HepG2 (cell line): ENCODE measurements around the gene CDK3. TPM values are rescaled to one million over a fixed set of nuclear protein-coding genes. Genes with fewer than 3 reads are reported as not detected.

Experiments used
- ETV6 ChIP-seq: sonication (generic); formaldehyde crosslinking; conservative IDR thresholded peaks from 2 replicates; pipeline ENCODE4 v1.4.0; 2020; ENCODE audit warnings: missing genetic modification reagents
- FOXA1 ChIP-seq, 2 experiments: fragments of 450-650 bp in 1 of 2; sonication (generic) in 1 of 2; formaldehyde crosslinking in 1 of 2; IDR thresholded peaks; 2 replicates each; pipeline versions ENCODE4 v1.4.0 to v1.6.1; 2016 to 2020; ENCODE audit warnings: missing genetic modification reagents in 1 of 2
- FOXP1 ChIP-seq, 2 experiments: fragments of 450-650 bp in 1 of 2; IDR thresholded peaks; 2 replicates each; pipeline ENCODE4 v1.6.1; 2017 to 2018; ENCODE audit warnings: antibody characterized with exemption in 1 of 2
- PCBP2 ChIP-seq: fragments of 200-400 bp; formaldehyde crosslinking; optimal IDR thresholded peaks from 2 replicates; pipeline ENCODE3; 2018; ENCODE audit warnings: low read length, low read depth; ENCODE audit not compliant: poor library complexity, severe bottlenecking
- SIX1 ChIP-seq: sonication (generic); formaldehyde crosslinking; IDR thresholded peaks from 2 replicates; pipeline ENCODE4 v1.4.0; 2020; ENCODE audit warnings: missing genetic modification reagents, borderline replicate concordance
- SRSF1 ChIP-seq: fragments of 200-400 bp; formaldehyde crosslinking; optimal IDR thresholded peaks from 2 replicates; pipeline ENCODE3; 2017; ENCODE audit warnings: mild to moderate bottlenecking, low read depth, low read length, moderate library complexity
- TBX2 ChIP-seq: sonication (generic); formaldehyde crosslinking; IDR thresholded peaks from 2 replicates; pipeline ENCODE4 v1.5.0; 2020; ENCODE audit warnings: missing genetic modification reagents, mild to moderate bottlenecking, borderline replicate concordance
- TEAD2 ChIP-seq: sonication (generic); formaldehyde crosslinking; IDR thresholded peaks from 2 replicates; pipeline ENCODE4 v1.9.0; 2021; ENCODE audit warnings: missing genetic modification reagents
- ZNF264 ChIP-seq: sonication (generic); formaldehyde crosslinking; IDR thresholded peaks from 2 replicates; pipeline ENCODE4 v1.4.0; 2020; ENCODE audit warnings: missing genetic modification reagents
- ZNF615 ChIP-seq: sonication (generic); formaldehyde crosslinking; IDR thresholded peaks from 2 replicates; pipeline ENCODE4 v1.5.0; 2020; ENCODE audit warnings: mild to moderate bottlenecking, missing genetic modification reagents, borderline replicate concordance
- polyA plus RNA-seq, 8 experiments: library from polyadenylated mRNA; depleted of rRNA in 3 of 8; stranded (reverse) in 7 of 8; unstranded in 1 of 8; fragments of >200 nt; fragmentation: Illumina TruSeq in 4 of 8; extraction: Trizol in 4 of 8; gene quantifications; 2 replicates each; pipeline versions ENCODE4 v1.2.1 to v1.2.3, GENCODE V29; 2011 to 2016; ENCODE audit warnings: low read depth in 4 of 8, missing spikeins in 1 of 8, mixed read lengths in 1 of 8; ENCODE audit not compliant: insufficient read depth in 1 of 8
- total RNA-seq, 5 experiments: library from RNA; depleted of rRNA; stranded (reverse); fragments of >200 nt; fragmentation: Illumina TruSeq; extraction: Trizol; gene quantifications; 2 replicates each; pipeline ENCODE4 v1.2.3, GENCODE V29; 2016; ENCODE audit warnings: low read depth in 1 of 5
- TF ChIP-seq, protein P1 (sequence below): sonication (generic); formaldehyde crosslinking; IDR thresholded peaks from 2 replicates; pipeline ENCODE4 v1.5.1; 2020; ENCODE audit warnings: missing genetic modification reagents, mild to moderate bottlenecking, borderline replicate concordance
- TF ChIP-seq, protein P2 (sequence below): sonication (generic); formaldehyde crosslinking; IDR thresholded peaks from 2 replicates; pipeline ENCODE4 v1.9.0; 2022; ENCODE audit warnings: low read depth, missing genetic modification reagents
- TF ChIP-seq, protein P3 (sequence below): IDR thresholded peaks from 2 replicates; pipeline ENCODE4 v1.4.0; 2020; ENCODE audit warnings: mild to moderate bottlenecking, missing genetic modification reagents
- TF ChIP-seq, protein P4 (sequence below): sonication (generic); formaldehyde crosslinking; IDR thresholded peaks from 2 replicates; pipeline ENCODE4 v1.9.0; 2021; ENCODE audit warnings: missing genetic modification reagents, borderline replicate concordance
- TF ChIP-seq, protein P5 (sequence below): sonication (generic); formaldehyde crosslinking; IDR thresholded peaks from 2 replicates; pipeline ENCODE4 v1.4.0; 2020; ENCODE audit warnings: missing genetic modification reagents

Gene CDK3
- total and polyA plus RNA-seq, 2 of the 13 experiments (the other 11 are each of a cell fraction or from before 2014, with no cell fraction given) = 5.8 to 11.4 TPM

DNA sequence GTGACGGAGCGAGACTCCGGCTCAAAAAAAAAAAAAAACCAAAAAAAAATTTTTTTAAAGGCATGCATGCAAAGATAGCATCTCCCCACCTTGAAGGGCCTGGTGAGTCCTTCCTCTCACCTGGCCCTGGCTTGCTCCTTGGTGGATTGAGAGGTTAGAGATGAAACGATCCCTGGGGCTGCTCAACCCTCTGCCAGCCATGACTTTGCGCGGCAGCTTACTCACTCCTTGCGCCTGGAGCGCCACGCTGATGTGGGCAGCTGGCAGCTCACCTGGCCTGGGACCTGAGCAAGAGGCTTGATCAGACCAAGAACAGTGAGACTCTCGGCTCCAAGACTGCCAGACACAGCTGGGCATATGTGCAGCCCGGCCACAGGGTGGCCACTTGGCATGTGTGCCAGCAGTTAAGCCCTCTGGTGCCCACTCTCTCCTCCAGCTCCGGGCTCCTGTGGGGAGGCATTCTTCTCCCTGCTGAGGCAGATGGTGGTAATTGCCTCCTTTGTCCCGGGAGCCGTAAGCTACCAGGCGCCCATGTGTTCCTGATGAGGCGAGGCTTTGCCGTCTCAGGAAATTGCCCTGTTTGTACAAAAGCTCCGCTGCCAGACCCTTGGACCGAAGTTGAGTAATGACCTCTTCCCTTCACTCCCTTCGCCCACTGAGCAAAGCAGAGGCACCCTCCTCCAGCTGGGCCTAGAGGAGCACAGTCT is 31.6 kb downstream of the CDK3 start (continued):
- TF ChIP-seq, protein P1, sequence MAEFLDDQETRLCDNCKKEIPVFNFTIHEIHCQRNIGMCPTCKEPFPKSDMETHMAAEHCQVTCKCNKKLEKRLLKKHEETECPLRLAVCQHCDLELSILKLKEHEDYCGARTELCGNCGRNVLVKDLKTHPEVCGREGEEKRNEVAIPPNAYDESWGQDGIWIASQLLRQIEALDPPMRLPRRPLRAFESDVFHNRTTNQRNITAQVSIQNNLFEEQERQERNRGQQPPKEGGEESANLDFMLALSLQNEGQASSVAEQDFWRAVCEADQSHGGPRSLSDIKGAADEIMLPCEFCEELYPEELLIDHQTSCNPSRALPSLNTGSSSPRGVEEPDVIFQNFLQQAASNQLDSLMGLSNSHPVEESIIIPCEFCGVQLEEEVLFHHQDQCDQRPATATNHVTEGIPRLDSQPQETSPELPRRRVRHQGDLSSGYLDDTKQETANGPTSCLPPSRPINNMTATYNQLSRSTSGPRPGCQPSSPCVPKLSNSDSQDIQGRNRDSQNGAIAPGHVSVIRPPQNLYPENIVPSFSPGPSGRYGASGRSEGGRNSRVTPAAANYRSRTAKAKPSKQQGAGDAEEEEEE = no peak
- TF ChIP-seq FOXA1 (IDR thresholded peaks at IDR 0.05) = no peak
- TF ChIP-seq FOXA1 (CRISPR knock-in tag; IDR thresholded peaks at IDR 0.05) = no peak
- no peak for TF ChIP-seq SRSF1
- TF ChIP-seq SIX1 (CRISPR knock-in tag) = no peak
- TF ChIP-seq, protein P2, sequence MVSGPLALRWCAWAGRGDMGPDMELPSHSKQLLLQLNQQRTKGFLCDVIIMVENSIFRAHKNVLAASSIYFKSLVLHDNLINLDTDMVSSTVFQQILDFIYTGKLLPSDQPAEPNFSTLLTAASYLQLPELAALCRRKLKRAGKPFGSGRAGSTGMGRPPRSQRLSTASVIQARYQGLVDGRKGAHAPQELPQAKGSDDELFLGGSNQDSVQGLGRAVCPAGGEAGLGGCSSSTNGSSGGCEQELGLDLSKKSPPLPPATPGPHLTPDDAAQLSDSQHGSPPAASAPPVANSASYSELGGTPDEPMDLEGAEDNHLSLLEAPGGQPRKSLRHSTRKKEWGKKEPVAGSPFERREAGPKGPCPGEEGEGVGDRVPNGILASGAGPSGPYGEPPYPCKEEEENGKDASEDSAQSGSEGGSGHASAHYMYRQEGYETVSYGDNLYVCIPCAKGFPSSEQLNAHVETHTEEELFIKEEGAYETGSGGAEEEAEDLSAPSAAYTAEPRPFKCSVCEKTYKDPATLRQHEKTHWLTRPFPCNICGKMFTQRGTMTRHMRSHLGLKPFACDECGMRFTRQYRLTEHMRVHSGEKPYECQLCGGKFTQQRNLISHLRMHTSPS = peak; percentile 94
- TF ChIP-seq, protein P3, sequence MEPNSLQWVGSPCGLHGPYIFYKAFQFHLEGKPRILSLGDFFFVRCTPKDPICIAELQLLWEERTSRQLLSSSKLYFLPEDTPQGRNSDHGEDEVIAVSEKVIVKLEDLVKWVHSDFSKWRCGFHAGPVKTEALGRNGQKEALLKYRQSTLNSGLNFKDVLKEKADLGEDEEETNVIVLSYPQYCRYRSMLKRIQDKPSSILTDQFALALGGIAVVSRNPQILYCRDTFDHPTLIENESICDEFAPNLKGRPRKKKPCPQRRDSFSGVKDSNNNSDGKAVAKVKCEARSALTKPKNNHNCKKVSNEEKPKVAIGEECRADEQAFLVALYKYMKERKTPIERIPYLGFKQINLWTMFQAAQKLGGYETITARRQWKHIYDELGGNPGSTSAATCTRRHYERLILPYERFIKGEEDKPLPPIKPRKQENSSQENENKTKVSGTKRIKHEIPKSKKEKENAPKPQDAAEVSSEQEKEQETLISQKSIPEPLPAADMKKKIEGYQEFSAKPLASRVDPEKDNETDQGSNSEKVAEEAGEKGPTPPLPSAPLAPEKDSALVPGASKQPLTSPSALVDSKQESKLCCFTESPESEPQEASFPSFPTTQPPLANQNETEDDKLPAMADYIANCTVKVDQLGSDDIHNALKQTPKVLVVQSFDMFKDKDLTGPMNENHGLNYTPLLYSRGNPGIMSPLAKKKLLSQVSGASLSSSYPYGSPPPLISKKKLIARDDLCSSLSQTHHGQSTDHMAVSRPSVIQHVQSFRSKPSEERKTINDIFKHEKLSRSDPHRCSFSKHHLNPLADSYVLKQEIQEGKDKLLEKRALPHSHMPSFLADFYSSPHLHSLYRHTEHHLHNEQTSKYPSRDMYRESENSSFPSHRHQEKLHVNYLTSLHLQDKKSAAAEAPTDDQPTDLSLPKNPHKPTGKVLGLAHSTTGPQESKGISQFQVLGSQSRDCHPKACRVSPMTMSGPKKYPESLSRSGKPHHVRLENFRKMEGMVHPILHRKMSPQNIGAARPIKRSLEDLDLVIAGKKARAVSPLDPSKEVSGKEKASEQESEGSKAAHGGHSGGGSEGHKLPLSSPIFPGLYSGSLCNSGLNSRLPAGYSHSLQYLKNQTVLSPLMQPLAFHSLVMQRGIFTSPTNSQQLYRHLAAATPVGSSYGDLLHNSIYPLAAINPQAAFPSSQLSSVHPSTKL (CRISPR knock-in tag) = peak; percentile 70
- TF ChIP-seq, protein P4, sequence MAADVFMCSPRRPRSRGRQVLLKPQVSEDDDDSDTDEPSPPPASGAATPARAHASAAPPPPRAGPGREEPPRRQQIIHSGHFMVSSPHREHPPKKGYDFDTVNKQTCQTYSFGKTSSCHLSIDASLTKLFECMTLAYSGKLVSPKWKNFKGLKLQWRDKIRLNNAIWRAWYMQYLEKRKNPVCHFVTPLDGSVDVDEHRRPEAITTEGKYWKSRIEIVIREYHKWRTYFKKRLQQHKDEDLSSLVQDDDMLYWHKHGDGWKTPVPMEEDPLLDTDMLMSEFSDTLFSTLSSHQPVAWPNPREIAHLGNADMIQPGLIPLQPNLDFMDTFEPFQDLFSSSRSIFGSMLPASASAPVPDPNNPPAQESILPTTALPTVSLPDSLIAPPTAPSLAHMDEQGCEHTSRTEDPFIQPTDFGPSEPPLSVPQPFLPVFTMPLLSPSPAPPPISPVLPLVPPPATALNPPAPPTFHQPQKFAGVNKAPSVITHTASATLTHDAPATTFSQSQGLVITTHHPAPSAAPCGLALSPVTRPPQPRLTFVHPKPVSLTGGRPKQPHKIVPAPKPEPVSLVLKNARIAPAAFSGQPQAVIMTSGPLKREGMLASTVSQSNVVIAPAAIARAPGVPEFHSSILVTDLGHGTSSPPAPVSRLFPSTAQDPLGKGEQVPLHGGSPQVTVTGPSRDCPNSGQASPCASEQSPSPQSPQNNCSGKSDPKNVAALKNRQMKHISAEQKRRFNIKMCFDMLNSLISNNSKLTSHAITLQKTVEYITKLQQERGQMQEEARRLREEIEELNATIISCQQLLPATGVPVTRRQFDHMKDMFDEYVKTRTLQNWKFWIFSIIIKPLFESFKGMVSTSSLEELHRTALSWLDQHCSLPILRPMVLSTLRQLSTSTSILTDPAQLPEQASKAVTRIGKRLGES (CRISPR knock-in tag) = no peak; the same call in 1 of the 2 replicates
- no peak for TF ChIP-seq FOXP1 (IDR thresholded peaks at IDR 0.05)
- 0 out of 2 replicates have a peak, but pooled peaks have one; percentile 10 for TF ChIP-seq FOXP1 (CRISPR knock-in tag; IDR thresholded peaks at IDR 0.05)
- no peak for TF ChIP-seq TEAD2
- TF ChIP-seq, protein P5, sequence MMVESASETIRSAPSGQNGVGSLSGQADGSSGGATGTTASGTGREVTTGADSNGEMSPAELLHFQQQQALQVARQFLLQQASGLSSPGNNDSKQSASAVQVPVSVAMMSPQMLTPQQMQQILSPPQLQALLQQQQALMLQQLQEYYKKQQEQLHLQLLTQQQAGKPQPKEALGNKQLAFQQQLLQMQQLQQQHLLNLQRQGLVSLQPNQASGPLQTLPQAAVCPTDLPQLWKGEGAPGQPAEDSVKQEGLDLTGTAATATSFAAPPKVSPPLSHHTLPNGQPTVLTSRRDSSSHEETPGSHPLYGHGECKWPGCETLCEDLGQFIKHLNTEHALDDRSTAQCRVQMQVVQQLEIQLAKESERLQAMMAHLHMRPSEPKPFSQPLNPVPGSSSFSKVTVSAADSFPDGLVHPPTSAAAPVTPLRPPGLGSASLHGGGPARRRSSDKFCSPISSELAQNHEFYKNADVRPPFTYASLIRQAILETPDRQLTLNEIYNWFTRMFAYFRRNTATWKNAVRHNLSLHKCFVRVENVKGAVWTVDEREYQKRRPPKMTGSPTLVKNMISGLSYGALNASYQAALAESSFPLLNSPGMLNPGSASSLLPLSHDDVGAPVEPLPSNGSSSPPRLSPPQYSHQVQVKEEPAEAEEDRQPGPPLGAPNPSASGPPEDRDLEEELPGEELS (CRISPR knock-in tag) = no peak
- no peak for TF ChIP-seq PCBP2
- TF ChIP-seq ETV6 (CRISPR knock-in tag) = peak; percentile 66; the same call in 1 of the 2 replicates
- TF ChIP-seq ZNF264 (CRISPR knock-in tag) = no peak
- 0 out of 2 replicates have a peak, but pooled peaks have one; percentile 32 for TF ChIP-seq TBX2 (CRISPR knock-in tag)
- no peak for TF ChIP-seq ZNF615 (CRISPR knock-in tag)
